Fibroblast of mammary gland (primary cell): ENCODE measurements around the gene FHIT.

ENCODE experiments used
- DNase-seq: peaks from one replicate; pipeline ENCODE4 v3.0.0-alpha.2; 2010; ENCODE audit warnings: low read depth
- H3K4me3 ChIP-seq: 2 replicates; pipeline ENCODE4 v1.5.1; 2011; ENCODE audit warnings: low read depth, mild to moderate bottlenecking, low read length, moderate library complexity; ENCODE audit not compliant: control insufficient read depth
- CTCF ChIP-seq: conservative IDR thresholded peaks from 2 replicates; pipeline ENCODE4 v1.5.1; 2011; ENCODE audit warnings: low read depth, low read length, inconsistent platforms; ENCODE audit not compliant: control insufficient read depth, insufficient read depth

Gene FHIT

GRCh38 chr3:60220768-60221167 is 1030.5 kb downstream of the FHIT start:
- no peak overlapping the region for H3K4me3 ChIP-seq
- TF ChIP-seq CTCF = no peak
- DNase-seq = no peak

- no peak overlapping the region for H3K4me3 ChIP-seq
- DNase-seq = no peak
- no peak for TF ChIP-seq CTCF
These were observed 1031.8 kb downstream of the FHIT start for GRCh38 chr3:60219501-60219900.

- no peak for TF ChIP-seq CTCF
- H3K4me3 ChIP-seq = no peak overlapping the region
- peak; percentile 42 for DNase-seq
These were observed 1033.9 kb downstream of the FHIT start for GRCh38 chr3:60217156-60217911.

- no peak for TF ChIP-seq CTCF
- H3K4me3 ChIP-seq = no peak overlapping the region
- DNase-seq = no peak
These were observed 1034.7 kb downstream of the FHIT start for GRCh38 chr3:60216462-60217075.

GRCh38 chr3:60215946-60216345 is 1035.3 kb downstream of the FHIT start:
- no peak for DNase-seq
- no peak for TF ChIP-seq CTCF
- no peak overlapping the region for H3K4me3 ChIP-seq

- no peak for DNase-seq
- no peak for TF ChIP-seq CTCF
These were observed 1043.3 kb downstream of the FHIT start for GRCh38 chr3:60207905-60208304.

More at GRCh38 chr3:60207905-60208304, 1043.3 kb downstream of the FHIT start:
- no peak overlapping the region for H3K4me3 ChIP-seq
